ENCODE results near the gene SLC9A5. TPM values are rescaled to one million over a fixed set of nuclear protein-coding genes. Genes with fewer than 3 reads are reported as not detected.
A peak's percentile ranks its signal among the peaks of the same experiment; 100 is the strongest.

SLC9A5 gene
- total RNA-seq, 1 experiment from 2014 or later: 5.2 TPM

GRCh38 chr16:67199808-67200198 lies 49.0 kb upstream of the SLC9A5 start:
- DNase-seq: peak in 1 of 2 experiments; percentile 34
- H3K9me2 ChIP-seq (ENCODE audit: insufficient read depth): no peaks in the 10 kb centered on the region
- no peak overlapping the region for H3K27ac ChIP-seq
- peaks cover 20% of the 10 kb centered on the region; the same call in 1 of the 2 replicates for H3K36me3 ChIP-seq (ENCODE audit: low read depth)
- TF ChIP-seq EZH2 (IDR thresholded peaks at IDR 0.05; ENCODE audit: low read depth) (no peak), CTCF (conservative IDR thresholded peaks at IDR 0.05) (peak; percentile 58; the same call in 1 of the 2 replicates)
- H3K4me2 ChIP-seq: peak overlapping the region; percentile 95
- H2AFZ ChIP-seq: peak overlapping the region; percentile 85
- peaks cover 39% of the 10 kb centered on the region for H3K4me1 ChIP-seq (replicated peaks; ENCODE audit: insufficient read depth)
- intact Hi-C loops (cut with micrococcal nuclease; ENCODE audit: unreplicated experiment): loop anchor here (1.0 to 10.0 kb wide), 6 partner anchors 46 to 265 kb away; partner anchors contain the start of genes B3GNT9 and TPPP3
- H3F3A ChIP-seq (ENCODE audit: insufficient read depth, low read depth): peaks cover 46% of the 10 kb centered on the region
- peaks cover 24% of the 10 kb centered on the region for H3K79me2 ChIP-seq (ENCODE audit: low read depth)
- ChIA-PET CTCF (interaction anchor here (1.8 kb wide), 1 partner anchor 44 kb away, joined by 7 read pairs; no protein-coding TSS in a partner anchor), POLR2A (ENCODE audit: unreplicated experiment) (interaction anchor here (0.6 to 0.8 kb wide), 2 partner anchors 47 to 242 kb away, joined by 11 to 19 read pairs; no protein-coding TSS in a partner anchor)
- no TSS peak for BruUV-seq (replicated peaks)
- H3K27me3 ChIP-seq (ENCODE audit: insufficient read depth, low read depth): no peaks in the 10 kb centered on the region
- H3K9me3 ChIP-seq (ENCODE audit: insufficient read depth, low read depth): no peaks in the 10 kb centered on the region
- H4K20me1 ChIP-seq (ENCODE audit: insufficient read depth): peaks cover 11% of the 10 kb centered on the region; the same call in 1 of the 2 replicates
- peak overlapping the region; percentile 89 for H3K4me3 ChIP-seq

GRCh38 chr16:67200491-67200890 lies 48.3 kb upstream of the SLC9A5 start:
- Histone ChIP-seq H3K27ac (no peak overlapping the region), H4K20me1 (ENCODE audit: insufficient read depth) (peaks cover 11% of the 10 kb centered on the region; the same call in 1 of the 2 replicates), H3K4me1 (replicated peaks; ENCODE audit: insufficient read depth) (peaks cover 39% of the 10 kb centered on the region), H2AFZ (no peak overlapping the region), H3K36me3 (ENCODE audit: low read depth) (peaks cover 15% of the 10 kb centered on the region; the same call in 1 of the 2 replicates), H3K79me2 (ENCODE audit: low read depth) (peaks cover 17% of the 10 kb centered on the region), H3F3A (ENCODE audit: insufficient read depth, low read depth) (peaks cover 46% of the 10 kb centered on the region), H3K27me3 (ENCODE audit: insufficient read depth, low read depth) (no peaks in the 10 kb centered on the region), H3K9me2 (ENCODE audit: insufficient read depth) (no peaks in the 10 kb centered on the region), H3K4me2 (peak overlapping the region; percentile 95), H3K4me3 (peak overlapping the region; percentile 89), H3K9me3 (ENCODE audit: insufficient read depth, low read depth) (no peaks in the 10 kb centered on the region)
- ChIA-PET CTCF (interaction anchor here (0.6 kb wide), 1 partner anchor 47 kb away, joined by 3 read pairs; no protein-coding TSS in a partner anchor), POLR2A (ENCODE audit: unreplicated experiment) (interaction anchor here (0.6 to 0.8 kb wide), 3 partner anchors 46 to 241 kb away, joined by 4 to 19 read pairs (median 11); partner anchors contain the start of gene TPPP3)
- BruUV-seq (replicated peaks): no TSS peak
- intact Hi-C loops (cut with micrococcal nuclease; ENCODE audit: unreplicated experiment): no loop called here
- DNase-seq: no peak
- TF ChIP-seq CTCF (conservative IDR thresholded peaks at IDR 0.05) (no peak), EZH2 (IDR thresholded peaks at IDR 0.05; ENCODE audit: low read depth) (no peak)

GRCh38 chr16:67201411-67202345 lies 47.1 kb upstream of the SLC9A5 start:
- no TSS peak for BruUV-seq (replicated peaks)
- ChIA-PET CTCF (interaction anchor here (0.7 kb wide), 3 partner anchors 9 to 45 kb away, joined by 3 to 8 read pairs (median 6); no protein-coding TSS in a partner anchor), POLR2A (ENCODE audit: unreplicated experiment) (interaction anchor here (0.6 to 0.7 kb wide), 2 partner anchors 64 to 191 kb away, joined by 4 to 5 read pairs; partner anchors contain the start of gene TPPP3)
- no peak overlapping the region for H3K27ac ChIP-seq
- no peak overlapping the region for H2AFZ ChIP-seq
- intact Hi-C loops (cut with micrococcal nuclease; ENCODE audit: unreplicated experiment): no loop called here
- 0 out of 2 replicates have a peak, but pooled peaks cover 4% of the 10 kb centered on the region for H3K36me3 ChIP-seq (ENCODE audit: low read depth)
- TF ChIP-seq EZH2 (IDR thresholded peaks at IDR 0.05; ENCODE audit: low read depth) (no peak), CTCF (conservative IDR thresholded peaks at IDR 0.05) (no peak)
- H3K79me2 ChIP-seq (ENCODE audit: low read depth): peaks cover 16% of the 10 kb centered on the region
- no peak overlapping the region for H3K4me3 ChIP-seq
- no peak overlapping the region for H3K4me2 ChIP-seq
- H3K9me3 ChIP-seq (ENCODE audit: insufficient read depth, low read depth): no peaks in the 10 kb centered on the region
- no peaks in the 10 kb centered on the region for H3K9me2 ChIP-seq (ENCODE audit: insufficient read depth)
- DNase-seq: no peak
- peaks cover 44% of the 10 kb centered on the region for H3K4me1 ChIP-seq (replicated peaks; ENCODE audit: insufficient read depth)
- peaks cover 11% of the 10 kb centered on the region; the same call in 1 of the 2 replicates for H4K20me1 ChIP-seq (ENCODE audit: insufficient read depth)
- no peaks in the 10 kb centered on the region for H3K27me3 ChIP-seq (ENCODE audit: insufficient read depth, low read depth)
- peaks cover 46% of the 10 kb centered on the region for H3F3A ChIP-seq (ENCODE audit: insufficient read depth, low read depth)
